ENCODE data around the gene PPFIBP2. TPM values are rescaled to one million over a fixed set of nuclear protein-coding genes. Genes with fewer than 3 reads are reported as not detected.
A peak's percentile ranks its signal among the peaks of the same experiment; 100 is the strongest.

Gene PPFIBP2
- total RNA-seq, 2 donors from 2014 or later: 27.5 to 30.6 TPM

- no peaks in the 10 kb centered on the region for H3K9me3 Mint-ChIP-seq
- no peak for DNase-seq
- no peak for ATAC-seq (replicated peaks in 1 of 2)
- H3K27me3 Mint-ChIP-seq (ENCODE audit: low read depth): no peaks in the 10 kb centered on the region
- peaks cover 13% of the 10 kb centered on the region for H3K4me1 Mint-ChIP-seq (ENCODE audit: low read depth)
- no peaks in the 10 kb centered on the region for H3K36me3 Mint-ChIP-seq (ENCODE audit: insufficient read depth in 2 of 2)
- H3K27ac Mint-ChIP-seq: no peak overlapping the region
- no peak overlapping the region for H3K4me3 Mint-ChIP-seq
Observed at GRCh38 chr11:7585816-7586215, 72.0 kb downstream of the PPFIBP2 start.

GRCh38 chr11:7586376-7586775, 72.6 kb downstream of the PPFIBP2 start:
- no peak for DNase-seq
- Mint-ChIP-seq H3K4me3 (no peak overlapping the region), H3K4me1 (ENCODE audit: low read depth) (peaks cover 13% of the 10 kb centered on the region), H3K9me3 (no peaks in the 10 kb centered on the region), H3K27ac (no peak overlapping the region), H3K27me3 (ENCODE audit: low read depth) (no peaks in the 10 kb centered on the region), H3K36me3 (ENCODE audit: insufficient read depth in 2 of 2) (no peaks in the 10 kb centered on the region)
- no peak for ATAC-seq (replicated peaks in 1 of 2)

- Mint-ChIP-seq H3K9me3 (no peaks in the 10 kb centered on the region), H3K4me1 (ENCODE audit: low read depth) (peaks cover 25% of the 10 kb centered on the region), H3K4me3 (no peak overlapping the region), H3K36me3 (ENCODE audit: insufficient read depth in 2 of 2) (no peaks in the 10 kb centered on the region), H3K27me3 (ENCODE audit: low read depth) (no peaks in the 10 kb centered on the region), H3K27ac (no peak overlapping the region)
- ATAC-seq (replicated peaks in 1 of 2): no peak
- DNase-seq: no peak
Observed at GRCh38 chr11:7587712-7588111, 73.9 kb downstream of the PPFIBP2 start.

GRCh38 chr11:7589861-7590260, 76.1 kb downstream of the PPFIBP2 start:
- Mint-ChIP-seq H3K4me3 (no peak overlapping the region), H3K27ac (no peak overlapping the region), H3K27me3 (ENCODE audit: low read depth) (no peaks in the 10 kb centered on the region)

GRCh38 chr11:7590529-7590928, 76.7 kb downstream of the PPFIBP2 start:
- Mint-ChIP-seq H3K4me3 (no peak overlapping the region), H3K9me3 (no peaks in the 10 kb centered on the region), H3K27ac (no peak overlapping the region), H3K36me3 (ENCODE audit: insufficient read depth in 2 of 2) (no peaks in the 10 kb centered on the region), H3K4me1 (ENCODE audit: low read depth) (peaks cover 17% of the 10 kb centered on the region), H3K27me3 (ENCODE audit: low read depth) (no peaks in the 10 kb centered on the region)
- ATAC-seq (replicated peaks in 1 of 2) (no peak), DNase-seq (no peak)

More at GRCh38 chr11:7589861-7590260, 76.1 kb downstream of the PPFIBP2 start:
- H3K4me1 Mint-ChIP-seq (ENCODE audit: low read depth): peaks cover 17% of the 10 kb centered on the region
- no peaks in the 10 kb centered on the region for H3K9me3 Mint-ChIP-seq
- no peak for DNase-seq
- ATAC-seq (replicated peaks in 1 of 2): no peak
- no peaks in the 10 kb centered on the region for H3K36me3 Mint-ChIP-seq (ENCODE audit: insufficient read depth in 2 of 2)

- H3K4me1 Mint-ChIP-seq (ENCODE audit: low read depth): peaks cover 17% of the 10 kb centered on the region
- no peak for DNase-seq
- H3K36me3 Mint-ChIP-seq (ENCODE audit: insufficient read depth in 2 of 2): no peaks in the 10 kb centered on the region
- no peaks in the 10 kb centered on the region for H3K9me3 Mint-ChIP-seq
- ATAC-seq (replicated peaks in 1 of 2): no peak
- no peak overlapping the region for H3K27ac Mint-ChIP-seq
- H3K4me3 Mint-ChIP-seq: no peak overlapping the region
- H3K27me3 Mint-ChIP-seq (ENCODE audit: low read depth): no peaks in the 10 kb centered on the region
Observed at GRCh38 chr11:7591107-7591894, 77.5 kb downstream of the PPFIBP2 start.

- Mint-ChIP-seq H3K27ac (no peak overlapping the region), H3K27me3 (ENCODE audit: low read depth) (no peaks in the 10 kb centered on the region), H3K9me3 (no peaks in the 10 kb centered on the region), H3K4me1 (ENCODE audit: low read depth) (peaks cover 17% of the 10 kb centered on the region), H3K4me3 (no peak overlapping the region), H3K36me3 (ENCODE audit: insufficient read depth in 2 of 2) (no peaks in the 10 kb centered on the region)
- DNase-seq (no peak), ATAC-seq (replicated peaks in 1 of 2) (no peak)
Observed at GRCh38 chr11:7591987-7592386, 78.2 kb downstream of the PPFIBP2 start.

- Mint-ChIP-seq H3K9me3 (no peaks in the 10 kb centered on the region), H3K27ac (no peak overlapping the region), H3K36me3 (ENCODE audit: insufficient read depth in 2 of 2) (no peaks in the 10 kb centered on the region), H3K27me3 (ENCODE audit: low read depth) (no peaks in the 10 kb centered on the region), H3K4me3 (peak overlapping the region in 1 of 2 donors; percentile 14), H3K4me1 (ENCODE audit: low read depth) (peaks cover 17% of the 10 kb centered on the region)
- peak in 1 of 2 donors; percentile 10 for DNase-seq
- peak; percentile 32 to 41 for ATAC-seq (replicated peaks in 1 of 2)
Observed at GRCh38 chr11:7592711-7593110, 78.9 kb downstream of the PPFIBP2 start.

GRCh38 chr11:7593481-7593880, 79.7 kb downstream of the PPFIBP2 start:
- Mint-ChIP-seq H3K27ac (no peak overlapping the region), H3K27me3 (ENCODE audit: low read depth) (no peaks in the 10 kb centered on the region), H3K36me3 (ENCODE audit: insufficient read depth in 2 of 2) (no peaks in the 10 kb centered on the region), H3K4me3 (no peak overlapping the region), H3K9me3 (no peaks in the 10 kb centered on the region), H3K4me1 (ENCODE audit: low read depth) (peaks cover 17% of the 10 kb centered on the region)
- no peak for DNase-seq
- ATAC-seq (replicated peaks in 1 of 2): no peak

- Mint-ChIP-seq H3K27me3 (ENCODE audit: low read depth) (no peaks in the 10 kb centered on the region), H3K9me3 (no peaks in the 10 kb centered on the region), H3K4me3 (no peak overlapping the region), H3K4me1 (ENCODE audit: low read depth) (peaks cover 17% of the 10 kb centered on the region), H3K27ac (no peak overlapping the region), H3K36me3 (ENCODE audit: insufficient read depth in 2 of 2) (no peaks in the 10 kb centered on the region)
- no peak for DNase-seq
- ATAC-seq (replicated peaks in 1 of 2): no peak
Observed at GRCh38 chr11:7595016-7595866, 81.4 kb downstream of the PPFIBP2 start.

- no peak for ATAC-seq (replicated peaks in 1 of 2)
- Mint-ChIP-seq H3K4me3 (no peak overlapping the region), H3K27me3 (ENCODE audit: low read depth) (no peaks in the 10 kb centered on the region), H3K36me3 (ENCODE audit: insufficient read depth in 2 of 2) (no peaks in the 10 kb centered on the region), H3K9me3 (no peaks in the 10 kb centered on the region), H3K27ac (no peak overlapping the region), H3K4me1 (ENCODE audit: low read depth) (peaks cover 17% of the 10 kb centered on the region)
- DNase-seq: no peak
Observed at GRCh38 chr11:7595951-7596350, 82.2 kb downstream of the PPFIBP2 start.

- ATAC-seq (replicated peaks in 1 of 2) (no peak), DNase-seq (no peak)
- Mint-ChIP-seq H3K27me3 (ENCODE audit: low read depth) (no peaks in the 10 kb centered on the region), H3K27ac (no peak overlapping the region), H3K9me3 (no peaks in the 10 kb centered on the region), H3K36me3 (ENCODE audit: insufficient read depth in 2 of 2) (peaks cover 0 to 2% of the 10 kb centered on the region in 2 donors), H3K4me1 (ENCODE audit: low read depth) (peaks cover 11% of the 10 kb centered on the region), H3K4me3 (no peak overlapping the region)
Observed at GRCh38 chr11:7596975-7597391, 83.2 kb downstream of the PPFIBP2 start.

- Mint-ChIP-seq H3K27me3 (ENCODE audit: low read depth) (no peaks in the 10 kb centered on the region), H3K27ac (no peak overlapping the region), H3K36me3 (ENCODE audit: insufficient read depth in 2 of 2) (peaks cover 0 to 2% of the 10 kb centered on the region in 2 donors), H3K4me1 (ENCODE audit: low read depth) (peaks cover 5% of the 10 kb centered on the region), H3K4me3 (no peak overlapping the region), H3K9me3 (no peaks in the 10 kb centered on the region)
- no peak for DNase-seq
- no peak for ATAC-seq (replicated peaks in 1 of 2)
Observed at GRCh38 chr11:7597620-7598019, 83.8 kb downstream of the PPFIBP2 start.

All from activated T-cell treated with anti-CD3 and anti-CD28 coated beads, Interleukin-2, amount 50 U/mL, for 72 hours (primary cell).